SW480 (cell line): ENCODE results near the gene PAPPA.
A peak's percentile ranks its signal among the peaks of the same experiment; 100 is the strongest.

Source experiments
- DNase-seq: peaks from one replicate; pipeline ENCODE4 v3.0.0-alpha.2; 2016; ENCODE audit warnings: low spot score

The PAPPA gene

DNA sequence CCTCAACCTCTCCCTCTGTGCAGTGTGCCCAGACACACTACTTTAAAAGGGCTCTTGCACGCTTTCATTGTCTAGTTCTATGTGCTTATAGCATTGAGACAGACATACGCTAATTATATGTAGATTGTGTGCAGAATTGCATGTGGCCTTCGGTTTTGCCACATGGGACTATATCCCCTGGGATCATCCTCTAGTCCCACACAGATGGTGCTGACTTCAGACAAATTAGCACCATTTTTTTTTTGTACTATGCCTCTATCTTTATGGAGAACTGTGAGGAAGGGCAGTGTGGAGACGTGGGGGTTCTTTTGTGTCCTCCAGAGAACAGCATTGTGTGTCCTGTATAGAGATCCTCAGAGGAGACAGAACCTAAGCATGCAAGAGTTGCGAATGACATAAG lies 29.3 kb downstream of the PAPPA start:
- no peak for DNase-seq

DNA sequence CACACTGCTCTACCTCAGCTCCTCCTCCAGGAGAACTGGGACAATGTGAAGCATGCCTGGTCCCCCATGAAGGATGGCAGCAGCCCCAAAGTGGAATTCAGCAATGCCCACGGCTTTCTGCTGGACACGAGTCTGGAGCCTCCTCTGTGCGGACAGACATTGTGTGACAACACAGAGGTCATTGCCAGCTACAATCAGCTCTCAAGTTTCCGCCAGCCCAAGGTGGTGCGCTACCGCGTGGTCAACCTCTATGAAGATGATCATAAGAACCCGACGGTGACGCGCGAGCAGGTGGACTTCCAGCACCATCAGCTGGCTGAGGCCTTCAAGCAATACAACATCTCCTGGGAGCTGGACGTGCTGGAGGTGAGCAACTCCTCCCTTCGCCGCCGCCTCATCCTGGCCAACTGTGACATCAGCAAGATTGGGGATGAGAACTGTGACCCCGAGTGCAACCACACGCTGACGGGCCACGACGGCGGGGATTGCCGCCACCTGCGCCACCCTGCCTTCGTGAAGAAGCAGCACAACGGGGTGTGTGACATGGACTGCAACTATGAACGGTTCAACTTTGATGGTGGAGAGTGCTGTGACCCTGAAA lies 34.1 kb downstream of the PAPPA start:
- no peak for DNase-seq

DNA sequence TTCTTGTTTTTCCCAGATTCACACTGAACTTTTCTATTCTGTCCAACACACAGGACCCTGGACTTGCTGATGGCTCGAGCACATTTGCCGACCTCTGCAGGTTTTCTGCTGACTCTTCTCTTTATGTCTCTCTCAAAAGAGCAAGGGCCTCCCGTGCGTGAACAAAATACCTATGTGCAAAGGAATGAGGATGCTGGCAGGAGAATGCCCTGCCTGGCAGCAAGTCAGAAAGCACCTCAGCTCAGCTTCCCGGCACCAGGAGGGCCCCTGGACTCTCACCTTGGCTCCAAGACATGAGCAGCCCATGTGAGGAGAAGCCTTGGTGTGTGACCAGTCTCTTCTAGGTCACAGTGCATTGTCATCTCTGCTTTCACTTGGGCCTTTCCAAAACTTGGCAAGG lies 36.1 kb downstream of the PAPPA start:
- no peak for DNase-seq

DNA sequence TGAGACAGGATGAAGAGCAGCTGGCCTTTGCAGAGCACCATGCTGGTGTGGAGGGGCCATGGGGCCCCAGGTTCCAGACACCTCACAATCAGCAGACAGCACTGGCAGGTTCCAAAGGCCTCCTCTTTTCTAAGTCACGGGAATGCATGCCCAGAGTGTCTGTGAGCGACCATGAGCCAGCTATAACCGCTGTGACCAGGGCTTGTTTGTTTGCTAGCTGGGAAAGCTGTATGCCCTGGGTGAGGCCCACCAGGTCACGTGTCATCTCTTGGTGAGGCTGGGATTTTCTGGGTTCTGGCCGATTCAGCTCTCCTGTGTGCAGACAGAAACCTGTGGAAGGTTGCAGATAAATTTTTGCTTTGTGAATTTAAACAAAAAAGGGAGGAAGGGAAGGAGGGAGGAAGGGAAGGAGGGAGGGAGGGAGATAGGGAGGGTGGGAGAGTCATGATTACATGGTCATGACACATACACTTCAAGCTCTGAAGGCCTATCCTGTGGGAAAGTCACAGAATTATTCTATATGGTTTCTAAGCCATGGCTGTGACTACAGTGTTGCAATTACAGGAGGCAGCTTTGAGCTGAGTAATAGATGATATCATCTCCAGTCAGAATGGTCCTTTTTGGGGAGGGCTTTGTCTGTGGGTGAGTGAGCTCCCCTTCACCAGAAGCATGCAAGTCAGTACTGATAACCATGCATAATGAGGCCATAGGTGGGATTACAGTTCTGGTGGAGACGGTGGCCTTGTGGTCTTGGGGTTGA lies 37.2 kb downstream of the PAPPA start:
- no peak for DNase-seq

DNA sequence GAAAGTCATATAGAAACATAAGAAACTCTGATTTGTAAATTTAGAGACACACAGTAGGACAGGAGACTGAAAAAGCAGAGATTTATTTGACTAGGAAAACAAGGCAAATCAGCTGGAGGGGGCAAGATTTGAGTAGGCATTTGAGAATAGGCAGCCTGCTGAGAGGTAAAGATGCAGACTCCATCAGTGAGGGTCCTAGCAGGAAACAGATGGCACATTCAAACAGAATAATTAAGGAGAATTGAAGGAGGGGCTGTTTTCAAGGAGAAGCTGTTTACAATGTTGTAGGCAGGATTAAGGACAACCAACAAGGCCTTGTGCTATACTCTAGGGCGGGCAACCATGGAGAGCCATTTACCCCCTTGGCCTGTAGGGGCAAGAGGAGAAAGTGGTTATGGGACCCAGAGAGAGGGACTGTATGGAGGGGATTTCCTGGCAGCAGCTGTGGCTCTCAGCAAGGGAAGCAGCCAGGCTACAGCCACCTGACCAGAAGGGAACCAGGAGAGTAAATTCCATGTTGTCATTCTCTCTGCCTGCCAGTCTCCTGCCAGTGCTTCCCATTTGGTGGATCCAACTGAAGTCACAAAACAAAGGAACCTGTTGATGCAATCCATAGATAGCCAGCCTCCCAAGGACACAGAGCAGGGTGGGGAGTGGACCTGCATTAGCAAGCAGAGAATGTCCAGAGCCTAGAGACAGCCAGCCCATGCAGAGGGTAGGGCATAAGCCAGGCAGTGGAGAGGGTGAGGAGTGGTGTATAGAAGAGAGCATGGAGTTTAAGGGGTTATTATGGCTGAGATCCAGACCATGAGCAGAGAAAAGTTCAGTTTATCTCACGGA lies 38.2 kb downstream of the PAPPA start:
- DNase-seq: no peak

DNA sequence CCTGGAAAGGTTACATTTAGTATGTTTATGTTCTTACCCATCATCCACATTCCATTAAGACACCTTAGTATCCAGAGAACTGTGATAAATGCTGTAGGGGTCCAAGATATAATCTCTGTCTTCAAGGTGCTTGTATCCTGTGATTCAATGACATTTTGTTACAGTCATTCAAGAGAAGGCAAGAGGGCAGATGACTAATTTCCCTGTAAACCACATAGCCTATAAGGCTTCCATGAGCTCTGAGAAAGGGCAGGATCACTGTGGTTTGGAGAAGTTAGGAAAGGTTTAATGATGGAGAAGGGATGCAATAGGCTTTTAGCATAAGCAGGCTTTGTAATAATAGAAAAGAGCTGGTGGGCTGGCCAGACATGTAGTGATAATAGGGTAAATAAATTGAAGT lies 40.0 kb downstream of the PAPPA start:
- peak; percentile 18 for DNase-seq

DNA sequence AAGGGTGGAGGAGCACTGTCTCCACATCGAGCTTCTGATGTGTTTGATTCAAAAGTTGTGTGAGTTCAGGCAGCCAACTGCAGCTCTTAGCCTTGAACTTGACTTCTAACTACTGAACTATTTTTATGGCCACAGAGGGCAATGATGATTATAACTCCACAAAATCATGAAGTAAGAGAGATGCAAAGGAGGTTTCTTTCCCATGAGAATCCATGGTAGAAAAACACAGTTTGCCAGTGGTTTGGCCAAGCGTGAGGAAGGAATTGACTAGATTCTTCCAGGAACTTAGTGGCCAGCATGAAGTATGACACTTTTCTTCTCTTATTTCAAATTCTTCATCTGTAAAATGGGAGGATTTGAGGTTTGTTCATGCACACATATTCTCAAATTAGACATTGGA lies 43.2 kb downstream of the PAPPA start:
- no peak for DNase-seq

DNA sequence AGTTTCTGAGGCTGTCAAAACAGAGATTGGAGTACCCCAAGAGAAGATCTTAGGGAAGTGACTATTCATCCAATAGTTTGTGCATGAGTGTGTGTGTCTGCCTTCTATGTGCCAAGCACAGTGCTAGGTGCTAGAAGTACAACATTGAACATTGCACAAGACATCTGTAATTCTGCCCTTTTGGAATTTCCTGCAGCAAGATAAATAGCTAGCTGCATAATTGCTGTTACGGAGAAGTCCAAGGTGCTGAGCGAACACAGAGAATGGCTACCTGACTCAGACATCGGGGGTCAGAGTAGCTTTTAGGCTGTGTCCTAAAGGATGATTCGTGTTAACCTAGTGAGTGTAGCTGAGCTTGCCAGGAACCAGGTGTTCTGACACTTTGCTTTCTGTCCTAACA lies 44.8 kb downstream of the PAPPA start:
- no peak for DNase-seq

DNA sequence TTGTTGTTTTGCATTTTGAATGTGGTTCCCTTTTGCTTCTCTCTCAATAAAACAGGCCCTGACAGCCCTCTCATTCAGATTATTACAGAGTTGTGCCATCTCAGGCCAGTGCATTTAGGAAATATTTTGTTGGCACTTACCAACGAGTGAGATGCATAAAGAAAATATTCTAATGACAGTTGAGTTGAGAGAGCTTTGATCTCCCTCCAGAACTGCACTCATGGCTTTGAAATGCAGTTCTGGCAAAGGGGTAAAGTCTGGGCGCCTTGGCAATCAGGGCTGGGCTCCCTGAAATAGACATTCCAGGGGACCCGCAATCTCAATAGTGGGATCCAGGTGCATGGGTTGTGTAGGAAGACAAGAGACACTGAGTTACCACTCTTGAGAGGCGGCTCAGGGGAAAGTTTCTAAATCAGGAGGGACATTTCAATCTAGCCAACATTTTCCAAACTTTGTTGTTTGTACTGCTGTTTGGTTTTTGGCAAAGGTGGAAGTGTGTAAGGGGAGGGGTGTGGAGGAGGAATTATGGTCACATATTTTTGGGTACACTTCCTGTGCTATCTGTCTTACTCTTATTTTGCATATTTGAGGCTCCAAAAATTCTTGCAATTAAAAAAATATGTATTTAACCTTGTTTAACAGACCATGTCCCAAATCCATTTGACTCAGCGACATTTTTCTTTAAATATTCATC lies 48.8 kb downstream of the PAPPA start:
- no peak for DNase-seq

DNA sequence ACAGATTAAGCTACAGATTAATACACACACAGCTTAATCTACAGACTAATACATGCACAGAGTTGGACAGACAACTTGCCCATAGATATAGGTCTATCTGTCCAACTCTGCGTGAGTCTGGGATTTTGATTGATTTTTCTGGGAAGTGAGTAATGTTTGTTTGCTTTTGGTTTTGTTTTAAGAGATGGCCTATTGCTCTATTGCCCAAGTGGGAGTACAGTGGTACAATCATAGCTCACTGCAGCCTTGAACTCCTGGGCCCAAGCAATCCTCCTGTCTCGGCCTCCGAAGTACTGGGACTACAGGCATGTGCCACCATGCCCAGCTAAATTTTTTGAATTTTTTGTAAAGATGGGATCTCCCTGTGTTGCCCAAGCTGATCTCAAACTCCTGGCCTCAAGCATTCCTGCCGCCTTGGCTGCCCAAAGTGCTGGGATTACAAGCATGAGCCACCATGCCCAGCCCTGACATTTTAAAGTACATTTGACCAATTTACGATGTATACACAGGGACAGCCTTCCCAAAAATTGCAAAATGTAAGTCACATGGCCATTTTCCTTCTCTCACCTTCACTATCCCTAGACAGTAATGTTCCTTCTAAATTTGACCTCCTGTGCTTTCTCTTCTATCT lies 50.8 kb downstream of the PAPPA start:
- DNase-seq: no peak

DNA sequence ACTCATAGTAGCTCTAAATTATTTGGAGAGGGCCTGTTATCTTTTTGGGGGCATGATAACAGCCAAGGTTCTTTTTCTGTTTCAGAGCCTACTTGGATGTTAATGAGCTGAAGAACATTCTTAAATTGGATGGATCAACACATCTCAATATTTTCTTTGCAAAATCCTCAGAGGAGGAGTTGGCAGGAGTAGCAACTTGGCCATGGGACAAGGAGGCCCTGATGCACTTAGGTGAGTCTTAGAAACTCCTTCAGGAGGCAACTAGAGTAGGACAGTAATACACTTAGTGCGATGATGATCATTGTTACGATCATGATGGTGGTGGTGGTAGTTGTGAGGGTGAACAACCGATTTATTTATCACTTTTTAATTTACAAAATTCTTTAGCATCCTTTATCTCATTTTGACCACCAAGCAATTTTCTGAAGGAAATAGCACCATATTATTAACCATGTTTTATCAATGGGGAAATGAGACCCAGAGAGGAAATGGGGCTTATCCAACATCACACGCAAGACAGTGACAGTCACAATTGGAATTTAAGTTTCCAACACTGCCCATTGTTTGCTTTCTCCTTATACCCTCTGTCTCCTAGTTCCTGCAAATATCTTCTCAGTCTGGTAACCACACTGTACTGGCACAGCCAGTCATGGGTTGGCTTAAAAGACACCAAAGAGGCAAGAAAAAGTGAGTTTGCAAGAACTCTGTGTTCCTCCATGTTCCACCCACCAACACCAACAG lies 54.0 kb downstream of the PAPPA start:
- DNase-seq: no peak

DNA sequence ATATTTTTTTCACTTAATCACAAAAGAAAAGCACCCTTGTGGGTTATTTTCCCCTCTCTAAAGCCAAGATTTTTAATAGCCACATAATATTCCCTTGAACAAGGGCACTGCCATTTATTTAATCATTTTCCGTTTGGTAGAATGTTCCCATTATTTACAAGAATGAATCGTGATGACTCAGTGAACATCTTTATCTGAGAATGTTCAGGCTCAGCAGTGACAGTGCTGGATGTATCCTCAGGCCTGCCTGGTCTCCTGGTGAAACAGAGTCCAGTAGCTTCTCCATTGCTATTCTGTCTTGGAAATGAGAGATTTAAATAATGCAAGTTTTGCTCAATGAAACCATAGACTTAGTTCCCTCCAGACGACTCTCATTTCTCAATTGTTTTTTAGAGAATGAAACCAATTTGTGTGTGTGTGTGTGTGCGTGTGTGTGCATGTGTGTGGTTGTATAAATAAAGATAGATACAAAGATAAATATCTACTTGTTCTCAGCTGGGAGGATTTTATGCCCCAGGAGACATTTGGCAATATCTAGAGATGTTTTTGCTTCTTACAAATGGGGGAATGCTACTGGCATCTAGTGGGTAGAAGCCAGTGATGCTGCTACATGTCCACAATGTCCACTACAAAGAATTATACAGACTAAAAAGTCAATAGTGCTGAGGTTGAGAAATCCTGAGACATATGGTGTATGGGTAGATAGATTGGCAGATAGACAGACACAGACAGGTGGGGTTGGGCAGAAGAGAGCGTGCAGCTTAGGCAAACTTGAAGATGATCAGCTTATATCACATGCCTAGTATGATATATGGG lies 55.0 kb downstream of the PAPPA start:
- DNase-seq: no peak

DNA sequence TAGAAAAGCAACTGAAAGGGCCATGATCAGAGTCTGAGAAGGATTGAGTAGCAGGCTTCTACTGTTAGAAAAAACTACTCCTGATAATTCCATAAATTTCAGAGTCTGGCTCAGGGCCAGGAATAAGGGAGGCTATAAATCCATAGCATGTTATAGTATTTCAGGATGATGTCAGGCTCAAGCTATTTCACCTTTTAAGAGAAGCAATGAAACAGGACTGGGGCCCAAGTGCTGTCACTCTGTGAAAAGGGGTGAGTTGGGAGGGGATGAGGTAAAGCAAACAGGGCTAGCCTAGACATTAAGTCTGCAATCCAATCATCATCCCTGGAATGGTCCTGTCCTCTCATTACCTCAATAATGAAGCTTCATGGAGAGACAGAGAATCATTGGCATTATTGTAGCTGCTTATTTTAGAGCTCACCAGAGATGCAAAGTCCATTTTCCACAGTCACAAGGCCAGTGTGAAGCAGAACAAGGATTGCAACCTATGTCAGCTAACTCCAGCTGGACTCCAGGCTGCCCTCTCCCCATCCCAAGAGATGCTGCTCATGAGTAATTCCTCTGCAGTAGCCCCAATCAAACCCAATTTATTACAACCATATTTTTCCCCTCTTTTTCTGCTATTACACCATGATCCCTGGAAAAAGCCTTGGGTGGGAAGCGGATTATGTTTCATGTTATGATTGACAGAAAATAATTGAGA lies 56.0 kb downstream of the PAPPA start:
- DNase-seq: no peak

DNA sequence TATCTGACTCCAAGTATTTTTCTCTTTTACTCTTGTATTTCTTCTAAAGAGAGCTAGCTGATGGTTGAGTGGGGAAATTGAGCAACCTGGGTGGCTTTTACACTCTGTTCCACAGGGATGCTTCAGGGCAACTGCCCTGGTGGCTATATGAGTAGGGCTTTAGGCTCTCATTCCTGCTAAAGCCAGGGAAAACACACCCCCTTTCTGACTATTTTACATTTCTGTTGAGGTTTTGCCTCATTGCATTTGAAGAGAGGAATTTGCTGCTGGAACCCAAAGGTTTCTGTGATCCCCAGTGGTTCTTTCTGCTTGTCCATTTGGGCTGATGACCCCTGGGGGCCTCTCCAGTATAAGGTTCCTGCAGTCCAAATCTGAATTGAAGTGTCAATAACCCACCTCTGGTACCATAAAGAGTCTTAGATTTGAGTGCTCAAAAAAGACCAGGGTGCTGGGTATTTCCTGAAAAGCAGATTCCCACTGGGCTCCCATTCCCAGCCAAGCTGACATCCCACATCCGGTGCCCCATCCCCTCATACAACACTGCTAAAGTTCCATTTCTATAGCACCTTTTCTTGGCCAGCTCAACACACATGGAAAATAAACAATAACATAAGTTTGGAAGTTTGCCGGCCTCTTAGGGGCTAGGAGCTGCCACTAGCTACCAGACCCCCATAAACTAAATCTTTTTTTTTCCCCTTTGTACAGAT lies 59.5 kb downstream of the PAPPA start:
- no peak for DNase-seq

DNA sequence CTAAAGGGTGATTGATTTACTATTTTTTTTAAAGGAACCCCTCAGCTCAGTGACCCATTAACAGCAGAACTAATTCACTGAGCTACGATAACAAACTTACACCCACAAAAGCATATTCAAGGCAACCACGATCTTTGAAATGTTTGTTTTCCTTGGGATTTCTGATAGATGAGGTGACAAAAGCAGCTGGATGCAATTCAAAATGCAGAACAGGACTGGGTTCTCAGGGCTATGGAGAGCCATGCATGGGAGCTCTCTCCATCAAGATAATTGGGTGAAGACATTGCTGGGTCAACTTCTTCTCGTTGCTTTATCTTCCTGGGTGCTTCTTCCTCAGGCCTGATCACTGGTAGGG lies 60.1 kb downstream of the PAPPA start:
- no peak for DNase-seq

DNA sequence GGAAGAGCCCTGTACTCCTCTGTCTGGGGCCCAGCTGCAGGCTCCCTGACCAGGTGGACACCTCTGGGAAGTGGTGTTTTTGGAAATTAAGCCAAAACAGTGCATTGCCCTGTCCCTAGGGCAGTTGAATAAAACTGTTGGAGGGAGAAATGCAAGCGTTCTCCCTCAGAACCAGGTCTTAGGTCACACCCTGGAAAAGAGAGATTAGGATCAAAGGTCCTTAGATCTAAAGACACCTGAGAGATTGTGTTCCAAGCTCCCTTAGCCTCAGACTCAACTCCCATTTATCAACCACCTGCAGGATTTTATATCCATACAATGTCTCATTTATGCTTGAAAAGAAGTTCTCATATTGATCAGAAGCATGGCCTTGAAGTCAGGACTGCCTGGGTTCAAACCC lies 64.8 kb downstream of the PAPPA start:
- no peak for DNase-seq

DNA sequence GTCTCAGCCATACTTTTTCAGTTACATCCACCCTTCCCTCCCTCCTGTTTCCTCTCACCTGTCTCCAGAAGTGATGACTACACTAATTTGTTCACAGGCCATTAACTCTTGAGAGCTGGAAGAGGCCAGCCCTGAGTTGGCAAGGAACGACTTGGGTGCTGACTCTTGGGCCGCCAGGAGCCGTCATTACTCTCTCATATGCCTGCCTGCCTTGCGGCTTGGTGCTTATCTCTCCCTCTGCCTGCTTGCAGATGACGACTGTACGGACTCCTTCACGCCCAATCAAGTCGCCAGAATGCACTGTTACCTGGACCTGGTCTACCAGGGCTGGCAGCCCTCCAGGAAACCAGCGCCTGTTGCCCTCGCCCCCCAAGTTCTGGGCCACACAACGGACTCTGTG lies 66.1 kb downstream of the PAPPA start:
- DNase-seq: no peak

DNA sequence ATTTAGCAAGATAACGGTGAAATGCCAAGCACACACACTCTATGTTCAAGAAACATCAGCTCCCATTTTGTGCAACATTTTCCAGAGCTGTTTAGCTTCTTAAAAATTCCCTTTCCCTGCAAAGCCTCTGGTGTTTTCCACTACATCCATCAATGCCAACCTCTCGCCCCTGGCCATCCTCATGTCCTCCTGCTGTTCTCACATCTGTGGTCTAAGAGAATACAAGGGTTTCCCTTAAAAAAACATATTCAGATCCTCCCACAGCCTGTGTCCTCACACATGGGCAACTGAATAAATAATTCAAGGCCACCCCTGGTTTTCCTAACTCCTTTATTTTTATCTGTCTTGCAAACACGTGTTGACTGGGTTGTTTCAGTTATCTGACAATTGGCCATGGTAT lies 70.3 kb downstream of the PAPPA start:
- DNase-seq: no peak

DNA sequence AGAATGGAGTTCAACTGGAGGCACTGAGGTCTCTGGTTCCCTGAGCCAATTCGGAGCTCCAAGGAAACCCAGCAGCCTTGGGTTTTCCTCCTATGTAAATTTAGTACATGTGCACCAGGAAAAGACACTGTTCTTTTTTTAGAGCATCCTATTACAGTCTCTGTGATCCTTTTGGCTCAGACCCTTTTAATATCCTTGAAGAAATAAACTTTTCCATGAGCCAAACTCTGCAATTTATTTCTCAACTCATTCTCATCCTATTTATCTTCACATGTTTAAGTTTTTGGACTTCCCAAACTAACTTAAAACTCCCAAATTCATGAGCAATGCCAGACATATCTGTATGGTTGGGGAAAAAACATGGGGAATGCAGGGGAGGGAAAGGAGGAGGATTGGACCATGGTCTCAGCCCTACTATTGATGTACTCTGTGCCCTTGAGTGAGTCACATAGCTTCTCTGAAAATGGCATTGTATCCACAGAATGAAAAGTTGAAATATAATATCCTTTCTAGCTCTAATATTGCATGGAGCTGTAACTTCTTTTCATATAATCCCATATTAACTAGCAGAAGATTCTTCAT lies 76.6 kb downstream of the PAPPA start:
- no peak for DNase-seq
